Right atrium auricular region (tissue), 2 donors: Measurements from ENCODE around the gene KCTD16. TPM values are rescaled to one million over a fixed set of nuclear protein-coding genes. Genes with fewer than 3 reads are reported as not detected.

Source experiments
- DNase-seq: peaks from one replicate; pipeline ENCODE4 v3.0.0-alpha.2; 2019; ENCODE audit warnings: low spot score
- H3K27ac ChIP-seq, 2 donors: fragments of 200-600 bp; sonication (generic); 1 replicate in 1 of 2; 2 replicates in 1 of 2; pipeline ENCODE4 v1.5.1; 2016 to 2019
- H3K27me3 ChIP-seq, 2 donors: fragments of 200-600 bp; sonication (generic); one replicate each; pipeline versions ENCODE4 v1.5.1 to v1.6.0; 2017 to 2019
- H3K36me3 ChIP-seq: fragments of 200-600 bp; sonication (generic); one replicate; pipeline ENCODE4 v1.5.1; 2016
- H3K4me1 ChIP-seq, 2 donors: fragments of 200-600 bp; sonication (generic); one replicate each; pipeline versions ENCODE4 v1.5.1 to v1.6.0; 2017 to 2019
- H3K4me3 ChIP-seq, 2 donors: fragments of 200-600 bp; sonication (generic); 1 replicate in 1 of 2; 2 replicates in 1 of 2; pipeline ENCODE4 v1.5.1; 2017 to 2019; ENCODE audit warnings: mild to moderate bottlenecking in 1 of 2, moderate library complexity in 1 of 2
- H3K9me3 ChIP-seq, 2 donors: fragments of 200-600 bp; sonication (generic); one replicate each; pipeline ENCODE4 v1.5.1; 2019
- total RNA-seq, 2 donors: library from RNA; depleted of rRNA; stranded (reverse); fragments of >200 nt; gene quantifications; one replicate each; pipeline ENCODE4 v1.1.0, GENCODE V29; 2016
- TF ChIP-seq, protein P1 (sequence below), 2 donors: fragments of 200-600 bp; sonication (generic); IDR thresholded peaks; one replicate each; pipeline ENCODE4 v1.5.1; 2019; ENCODE audit warnings: antibody characterized with exemption in 2 of 2

KCTD16 gene
- total RNA-seq, 2 donors from 2014 or later = 0.04 to 0.28 TPM

DNA sequence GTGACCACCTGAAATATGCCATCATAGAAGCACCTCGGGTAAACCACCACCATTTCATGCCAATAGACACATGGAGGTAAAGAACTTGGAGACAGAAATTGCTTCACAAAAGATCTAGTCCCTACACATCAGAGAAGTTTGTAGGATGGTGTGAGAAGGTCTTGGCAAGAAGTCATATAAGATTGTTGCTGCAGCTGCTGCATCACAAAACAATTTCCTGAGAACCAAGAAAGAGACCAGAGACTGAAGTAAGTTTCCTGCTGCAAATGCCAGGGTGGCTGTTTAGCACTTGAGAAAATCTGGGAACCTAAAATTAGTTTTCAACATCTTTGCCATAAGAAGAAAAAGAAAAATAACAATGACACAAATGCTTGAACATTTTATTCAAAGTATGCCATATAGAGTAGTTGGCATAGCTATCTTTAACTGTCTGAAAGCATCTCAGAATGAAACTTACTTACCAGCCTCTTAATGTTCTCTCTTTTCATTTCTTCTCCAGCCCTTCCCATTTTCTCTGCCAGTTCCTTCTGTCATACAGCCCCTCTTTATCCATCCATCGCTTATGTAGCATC lies 114.3 kb downstream of the KCTD16 start:
- TF ChIP-seq, protein P1, sequence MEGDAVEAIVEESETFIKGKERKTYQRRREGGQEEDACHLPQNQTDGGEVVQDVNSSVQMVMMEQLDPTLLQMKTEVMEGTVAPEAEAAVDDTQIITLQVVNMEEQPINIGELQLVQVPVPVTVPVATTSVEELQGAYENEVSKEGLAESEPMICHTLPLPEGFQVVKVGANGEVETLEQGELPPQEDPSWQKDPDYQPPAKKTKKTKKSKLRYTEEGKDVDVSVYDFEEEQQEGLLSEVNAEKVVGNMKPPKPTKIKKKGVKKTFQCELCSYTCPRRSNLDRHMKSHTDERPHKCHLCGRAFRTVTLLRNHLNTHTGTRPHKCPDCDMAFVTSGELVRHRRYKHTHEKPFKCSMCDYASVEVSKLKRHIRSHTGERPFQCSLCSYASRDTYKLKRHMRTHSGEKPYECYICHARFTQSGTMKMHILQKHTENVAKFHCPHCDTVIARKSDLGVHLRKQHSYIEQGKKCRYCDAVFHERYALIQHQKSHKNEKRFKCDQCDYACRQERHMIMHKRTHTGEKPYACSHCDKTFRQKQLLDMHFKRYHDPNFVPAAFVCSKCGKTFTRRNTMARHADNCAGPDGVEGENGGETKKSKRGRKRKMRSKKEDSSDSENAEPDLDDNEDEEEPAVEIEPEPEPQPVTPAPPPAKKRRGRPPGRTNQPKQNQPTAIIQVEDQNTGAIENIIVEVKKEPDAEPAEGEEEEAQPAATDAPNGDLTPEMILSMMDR (IDR thresholded peaks at IDR 0.05) = no peak
- Histone ChIP-seq H3K4me3 (no peak overlapping the region), H3K27me3 (no peaks in the 10 kb centered on the region), H3K36me3 (no peaks in the 10 kb centered on the region), H3K27ac (no peak overlapping the region), H3K4me1 (no peaks in the 10 kb centered on the region), H3K9me3 (no peaks in the 10 kb centered on the region)
- no peak for DNase-seq

DNA sequence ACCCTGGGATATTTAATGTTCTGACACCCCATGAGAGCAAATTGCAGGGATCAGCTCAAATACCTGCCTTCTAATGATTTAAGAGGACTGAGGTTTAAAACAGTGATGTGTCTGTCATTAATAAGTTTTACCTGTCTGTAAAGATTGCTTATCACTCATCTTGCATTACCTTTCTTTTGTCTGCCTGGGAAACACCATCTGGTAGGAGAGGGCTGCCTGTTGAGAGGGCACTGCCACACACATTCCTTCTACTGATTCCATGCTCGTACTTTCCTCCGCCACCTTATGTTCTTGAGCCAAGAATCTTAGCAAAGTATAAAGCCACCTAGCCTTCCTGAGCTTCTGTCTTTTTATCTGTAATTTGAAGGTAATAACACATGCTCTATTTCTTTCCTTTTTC lies 118.6 kb downstream of the KCTD16 start:
- TF ChIP-seq, protein P1 (IDR thresholded peaks at IDR 0.05) = no peak
- Histone ChIP-seq H3K9me3 (no peaks in the 10 kb centered on the region), H3K4me3 (no peak overlapping the region), H3K4me1 (no peaks in the 10 kb centered on the region), H3K27ac (no peak overlapping the region), H3K27me3 (no peaks in the 10 kb centered on the region), H3K36me3 (no peaks in the 10 kb centered on the region)
- no peak for DNase-seq

DNA sequence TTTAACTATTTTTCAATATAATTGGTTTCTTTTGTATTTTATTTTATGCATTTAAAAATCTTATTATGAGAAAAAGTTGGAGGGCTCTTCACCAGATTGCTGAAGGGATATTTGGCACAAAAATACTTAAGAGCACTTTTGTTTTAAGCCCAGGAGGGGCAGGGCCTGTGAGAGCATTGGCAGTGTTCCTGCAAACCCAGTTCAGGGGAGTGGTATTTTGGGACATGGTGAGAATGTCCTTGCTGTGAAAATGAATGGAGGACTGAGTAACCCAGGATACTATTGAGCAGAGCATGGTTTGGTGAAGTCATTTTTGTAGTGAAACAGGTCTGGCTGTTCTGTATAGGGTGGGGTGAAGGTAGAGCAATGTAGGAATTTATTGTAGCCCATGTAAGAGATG lies 121.4 kb downstream of the KCTD16 start:
- H3K4me1 ChIP-seq = no peaks in the 10 kb centered on the region
- no peak overlapping the region for H3K27ac ChIP-seq
- no peaks in the 10 kb centered on the region for H3K36me3 ChIP-seq
- TF ChIP-seq, protein P1 (IDR thresholded peaks at IDR 0.05) = no peak
- H3K27me3 ChIP-seq = no peaks in the 10 kb centered on the region
- DNase-seq = no peak
- H3K4me3 ChIP-seq = no peak overlapping the region
- H3K9me3 ChIP-seq = no peaks in the 10 kb centered on the region

DNA sequence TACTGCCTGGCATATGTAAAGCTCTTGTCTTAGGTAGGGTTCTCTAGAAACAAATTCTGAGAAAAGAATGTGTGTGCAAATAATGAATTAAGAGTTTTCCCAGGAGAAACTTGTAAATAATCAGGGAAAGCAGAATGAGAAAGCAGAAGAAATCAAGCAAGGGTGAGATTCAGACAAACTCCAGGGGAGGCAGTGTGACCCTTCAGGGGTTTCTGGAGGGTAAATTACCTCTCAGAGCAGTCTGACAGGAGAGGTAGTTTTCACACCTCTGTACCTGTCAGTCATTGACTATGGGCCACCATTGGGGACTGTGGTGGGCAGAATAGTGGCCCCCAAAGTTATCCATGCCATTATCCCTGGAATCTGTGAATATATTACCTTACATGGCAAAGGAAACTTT lies 124.6 kb downstream of the KCTD16 start:
- Histone ChIP-seq H3K9me3 (no peaks in the 10 kb centered on the region), H3K27ac (no peak overlapping the region), H3K36me3 (no peaks in the 10 kb centered on the region), H3K4me1 (no peaks in the 10 kb centered on the region), H3K27me3 (no peaks in the 10 kb centered on the region), H3K4me3 (no peak overlapping the region)
- DNase-seq = no peak
- TF ChIP-seq, protein P1 (IDR thresholded peaks at IDR 0.05) = no peak

DNA sequence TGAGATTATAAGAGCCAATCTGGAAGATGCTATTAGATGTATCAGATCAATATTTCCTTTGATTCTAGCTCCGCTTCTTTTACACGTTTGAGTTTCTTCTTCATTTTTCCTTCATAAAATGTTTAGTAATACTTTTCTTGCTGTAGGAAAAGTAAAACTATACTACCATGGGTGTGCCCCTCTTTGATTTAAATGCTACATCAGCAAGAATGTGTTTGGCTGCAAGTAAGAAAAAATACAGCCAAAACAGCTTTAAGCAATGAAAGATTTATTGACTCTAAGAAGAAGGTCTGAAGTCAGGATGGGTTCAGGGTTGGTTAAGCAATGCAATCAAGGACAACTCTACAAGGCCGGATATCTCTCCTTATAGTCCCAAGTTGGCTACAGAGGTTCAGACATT lies 126.4 kb downstream of the KCTD16 start:
- Histone ChIP-seq H3K27me3 (no peaks in the 10 kb centered on the region), H3K9me3 (no peaks in the 10 kb centered on the region), H3K36me3 (no peaks in the 10 kb centered on the region), H3K4me3 (no peak overlapping the region), H3K27ac (no peak overlapping the region), H3K4me1 (no peaks in the 10 kb centered on the region)
- TF ChIP-seq, protein P1 (IDR thresholded peaks at IDR 0.05) = no peak
- DNase-seq = no peak

DNA sequence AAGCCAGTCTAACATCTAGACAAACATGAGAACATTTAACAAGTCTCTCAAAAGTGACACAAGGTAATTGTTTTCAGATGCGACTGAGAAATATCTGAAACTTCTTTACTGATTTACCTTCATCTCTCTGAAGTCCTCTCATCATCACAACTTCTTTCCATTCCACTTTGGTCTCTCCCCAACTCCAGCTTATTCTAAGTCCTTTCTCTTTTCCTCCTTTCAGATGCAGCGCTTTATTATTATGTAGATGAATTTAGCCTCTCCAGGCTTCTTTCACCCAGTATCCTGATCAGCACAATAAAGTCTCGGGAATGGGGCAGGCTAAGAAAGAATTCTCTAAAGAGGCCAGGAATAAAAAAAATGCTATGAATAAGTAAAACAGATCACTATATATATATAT lies 128.0 kb downstream of the KCTD16 start:
- Histone ChIP-seq H3K9me3 (no peaks in the 10 kb centered on the region), H3K27ac (no peak overlapping the region), H3K4me3 (no peak overlapping the region), H3K27me3 (no peaks in the 10 kb centered on the region), H3K36me3 (no peaks in the 10 kb centered on the region), H3K4me1 (no peaks in the 10 kb centered on the region)
- DNase-seq = no peak
- TF ChIP-seq, protein P1 (IDR thresholded peaks at IDR 0.05) = no peak
